SK-N-SH treated with all-trans-retinoic acid at 6 μM for 48 hours (cell line): ENCODE results near the gene NKRF.

Source experiments
- ATAC-seq: fragments of 200-7000 bp; cut with Tn5 transposase; 3 replicates; pipeline ENCODE4 v1.9.1; 2020; ENCODE audit warnings: mild to moderate bottlenecking, moderate library complexity
- ARNTL ChIP-seq: fragments of 450-650 bp; formaldehyde crosslinking; IDR thresholded peaks from 2 replicates; pipeline ENCODE4 v1.5.0; 2020; ENCODE audit warnings: low read depth, mild to moderate bottlenecking, moderate library complexity, borderline replicate concordance
- BACH2 ChIP-seq: fragments of 250-450 bp; sonication (Bioruptor Pico); IDR thresholded peaks from 2 replicates; pipeline ENCODE4 v1.9.0; 2021; ENCODE audit warnings: mild to moderate bottlenecking, borderline replicate concordance
- CSDC2 ChIP-seq: fragments of 250-450 bp; sonication (Bioruptor Pico); IDR thresholded peaks from 2 replicates; pipeline ENCODE4 v1.5.0; 2020; ENCODE audit warnings: mild to moderate bottlenecking, moderate library complexity
- ESRRG ChIP-seq: fragments of 250-450 bp; sonication (Bioruptor Pico); IDR thresholded peaks from 2 replicates; pipeline ENCODE4 v1.6.1; 2021; ENCODE audit warnings: mild to moderate bottlenecking
- OSR1 ChIP-seq: fragments of 250-450 bp; sonication (Bioruptor Pico); IDR thresholded peaks from 2 replicates; pipeline ENCODE4 v1.8.0; 2022; ENCODE audit warnings: moderate library complexity, mild to moderate bottlenecking, inconsistent platforms
- PPARA ChIP-seq: fragments of 250-450 bp; sonication (Bioruptor Pico); IDR thresholded peaks from 2 replicates; pipeline ENCODE4 v1.5.0; 2020; ENCODE audit warnings: mild to moderate bottlenecking, borderline replicate concordance
- RARB ChIP-seq: fragments of 250-450 bp; sonication (Bioruptor Pico); IDR thresholded peaks from 2 replicates; pipeline ENCODE4 v1.8.0; 2021; ENCODE audit warnings: mild to moderate bottlenecking, moderate library complexity
- SNAI2 ChIP-seq: fragments of 250-450 bp; sonication (Bioruptor Pico); IDR thresholded peaks from 2 replicates; pipeline ENCODE4 v1.5.0; 2020; ENCODE audit warnings: mild to moderate bottlenecking, moderate library complexity
- TCF4 ChIP-seq: fragments of 250-450 bp; sonication (Bioruptor Pico); IDR thresholded peaks from 2 replicates; pipeline ENCODE4 v1.8.0; 2021; ENCODE audit warnings: mild to moderate bottlenecking, moderate library complexity, borderline replicate concordance
- TOX ChIP-seq: fragments of 250-450 bp; sonication (Bioruptor Pico); IDR thresholded peaks from 2 replicates; pipeline ENCODE4 v1.8.0; 2021; ENCODE audit warnings: mild to moderate bottlenecking, moderate library complexity, borderline replicate concordance
- ZC3H10 ChIP-seq: fragments of 250-450 bp; sonication (Bioruptor Pico); IDR thresholded peaks from 2 replicates; pipeline ENCODE4 v1.5.1; 2021; ENCODE audit warnings: mild to moderate bottlenecking, moderate library complexity
- ZFP3 ChIP-seq: fragments of 250-450 bp; sonication (Bioruptor Pico); IDR thresholded peaks from 2 replicates; pipeline ENCODE4 v1.5.0; 2020; ENCODE audit warnings: mild to moderate bottlenecking, moderate library complexity
- ZFP30 ChIP-seq: fragments of 450-650 bp; formaldehyde crosslinking; IDR thresholded peaks from 2 replicates; pipeline ENCODE4 v1.5.0; 2022; ENCODE audit warnings: mild to moderate bottlenecking, moderate library complexity
- ZNF565 ChIP-seq: fragments of 450-650 bp; formaldehyde crosslinking; conservative IDR thresholded peaks from 2 replicates; pipeline ENCODE4 v1.5.0; 2020; ENCODE audit warnings: low read depth, mild to moderate bottlenecking, moderate library complexity
- ZNF8 ChIP-seq: fragments of 450-650 bp; formaldehyde crosslinking; IDR thresholded peaks from 2 replicates; pipeline ENCODE4 v1.5.0; 2020; ENCODE audit warnings: mild to moderate bottlenecking, moderate library complexity
- TF ChIP-seq, protein P1 (sequence below): fragments of 250-450 bp; sonication (Bioruptor Pico); IDR thresholded peaks from 2 replicates; pipeline ENCODE4 v1.5.0; 2020; ENCODE audit warnings: mild to moderate bottlenecking, moderate library complexity
- TF ChIP-seq, protein P2 (sequence below): fragments of 250-450 bp; sonication (Bioruptor Pico); IDR thresholded peaks from 2 replicates; pipeline ENCODE4 v1.8.0; 2021; ENCODE audit warnings: low read depth, mild to moderate bottlenecking, moderate library complexity, borderline replicate concordance
- TF ChIP-seq, protein P3 (sequence below): fragments of 250-450 bp; sonication (Bioruptor Pico); IDR thresholded peaks from 2 replicates; pipeline ENCODE4 v1.5.1; 2020; ENCODE audit warnings: low read depth, mild to moderate bottlenecking, moderate library complexity
- TF ChIP-seq, protein P4 (sequence below): fragments of 250-450 bp; sonication (Bioruptor Pico); IDR thresholded peaks from 2 replicates; pipeline ENCODE4 v1.5.1; 2021; ENCODE audit warnings: mild to moderate bottlenecking, moderate library complexity

NKRF gene

DNA sequence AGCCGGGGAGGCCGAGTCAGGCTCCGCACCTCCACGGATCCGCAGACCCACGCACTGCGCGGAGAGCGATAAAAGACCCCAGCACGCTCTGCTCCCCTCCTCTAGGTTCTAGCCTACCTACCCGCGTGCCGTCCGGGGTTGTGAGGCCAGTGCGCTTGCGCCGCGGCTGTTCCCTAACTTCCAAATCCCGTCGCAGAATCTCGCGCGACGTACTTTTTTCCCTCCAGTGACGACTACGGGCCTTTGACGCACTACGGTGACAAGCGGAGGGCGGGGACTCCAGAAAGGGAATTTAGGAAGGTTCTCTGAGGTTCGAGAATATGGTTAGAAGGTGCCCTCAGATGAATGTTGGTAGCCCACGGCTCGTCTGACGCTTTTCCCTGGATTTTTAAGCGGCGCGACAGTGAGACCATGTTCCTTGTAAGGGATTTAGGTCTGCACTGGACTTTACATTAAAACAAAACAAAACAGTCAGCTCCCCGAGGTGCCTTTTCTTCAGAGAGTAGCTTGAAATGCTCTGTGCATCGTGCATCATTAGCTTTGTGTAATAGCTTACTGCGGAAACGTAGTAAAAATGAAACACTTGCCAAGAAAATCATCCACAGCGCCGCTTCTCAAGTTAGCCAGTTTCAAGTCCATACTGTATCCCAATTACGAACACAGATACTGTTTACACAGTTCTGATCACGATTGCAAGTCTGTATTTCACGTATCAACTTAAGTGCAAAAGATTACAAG lies at the start of gene NKRF:
TSS of gene NKRF (minus strand) at position 145 of the 738 bp plus-strand sequence.
- ATAC-seq, result peak; percentile 83
- no peak for TF ChIP-seq ARNTL (CRISPR knock-in tag)
- TF ChIP-seq ZC3H10 (CRISPR knock-in tag), result no peak
- TF ChIP-seq BACH2 (CRISPR knock-in tag), result no peak
- TF ChIP-seq, protein P1, sequence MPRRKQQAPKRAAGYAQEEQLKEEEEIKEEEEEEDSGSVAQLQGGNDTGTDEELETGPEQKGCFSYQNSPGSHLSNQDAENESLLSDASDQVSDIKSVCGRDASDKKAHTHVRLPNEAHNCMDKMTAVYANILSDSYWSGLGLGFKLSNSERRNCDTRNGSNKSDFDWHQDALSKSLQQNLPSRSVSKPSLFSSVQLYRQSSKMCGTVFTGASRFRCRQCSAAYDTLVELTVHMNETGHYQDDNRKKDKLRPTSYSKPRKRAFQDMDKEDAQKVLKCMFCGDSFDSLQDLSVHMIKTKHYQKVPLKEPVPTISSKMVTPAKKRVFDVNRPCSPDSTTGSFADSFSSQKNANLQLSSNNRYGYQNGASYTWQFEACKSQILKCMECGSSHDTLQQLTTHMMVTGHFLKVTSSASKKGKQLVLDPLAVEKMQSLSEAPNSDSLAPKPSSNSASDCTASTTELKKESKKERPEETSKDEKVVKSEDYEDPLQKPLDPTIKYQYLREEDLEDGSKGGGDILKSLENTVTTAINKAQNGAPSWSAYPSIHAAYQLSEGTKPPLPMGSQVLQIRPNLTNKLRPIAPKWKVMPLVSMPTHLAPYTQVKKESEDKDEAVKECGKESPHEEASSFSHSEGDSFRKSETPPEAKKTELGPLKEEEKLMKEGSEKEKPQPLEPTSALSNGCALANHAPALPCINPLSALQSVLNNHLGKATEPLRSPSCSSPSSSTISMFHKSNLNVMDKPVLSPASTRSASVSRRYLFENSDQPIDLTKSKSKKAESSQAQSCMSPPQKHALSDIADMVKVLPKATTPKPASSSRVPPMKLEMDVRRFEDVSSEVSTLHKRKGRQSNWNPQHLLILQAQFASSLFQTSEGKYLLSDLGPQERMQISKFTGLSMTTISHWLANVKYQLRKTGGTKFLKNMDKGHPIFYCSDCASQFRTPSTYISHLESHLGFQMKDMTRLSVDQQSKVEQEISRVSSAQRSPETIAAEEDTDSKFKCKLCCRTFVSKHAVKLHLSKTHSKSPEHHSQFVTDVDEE, result no peak
- TF ChIP-seq CSDC2, result no peak
- no peak for TF ChIP-seq SNAI2

DNA sequence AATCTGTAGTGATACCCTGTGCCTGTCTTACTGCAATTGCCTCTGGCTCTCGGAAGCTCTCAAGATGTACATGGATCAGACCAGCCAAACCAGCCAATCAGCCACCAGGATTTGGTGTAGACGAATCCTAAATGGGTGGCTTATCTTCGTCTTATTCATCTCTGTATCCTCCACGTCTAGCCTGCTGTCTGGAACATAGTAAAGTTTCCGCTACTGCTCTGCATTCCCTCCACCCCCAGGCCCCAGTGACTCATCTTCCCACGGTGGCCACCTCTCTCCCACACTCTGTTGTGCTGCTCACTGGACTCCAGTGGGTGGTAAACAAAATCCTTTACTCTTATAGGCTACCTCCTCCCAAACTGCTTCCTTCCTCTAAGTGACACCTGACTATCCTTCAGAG lies 48.9 kb upstream of the NKRF start:
- TF ChIP-seq ZFP3, result no peak
- TF ChIP-seq, protein P2, sequence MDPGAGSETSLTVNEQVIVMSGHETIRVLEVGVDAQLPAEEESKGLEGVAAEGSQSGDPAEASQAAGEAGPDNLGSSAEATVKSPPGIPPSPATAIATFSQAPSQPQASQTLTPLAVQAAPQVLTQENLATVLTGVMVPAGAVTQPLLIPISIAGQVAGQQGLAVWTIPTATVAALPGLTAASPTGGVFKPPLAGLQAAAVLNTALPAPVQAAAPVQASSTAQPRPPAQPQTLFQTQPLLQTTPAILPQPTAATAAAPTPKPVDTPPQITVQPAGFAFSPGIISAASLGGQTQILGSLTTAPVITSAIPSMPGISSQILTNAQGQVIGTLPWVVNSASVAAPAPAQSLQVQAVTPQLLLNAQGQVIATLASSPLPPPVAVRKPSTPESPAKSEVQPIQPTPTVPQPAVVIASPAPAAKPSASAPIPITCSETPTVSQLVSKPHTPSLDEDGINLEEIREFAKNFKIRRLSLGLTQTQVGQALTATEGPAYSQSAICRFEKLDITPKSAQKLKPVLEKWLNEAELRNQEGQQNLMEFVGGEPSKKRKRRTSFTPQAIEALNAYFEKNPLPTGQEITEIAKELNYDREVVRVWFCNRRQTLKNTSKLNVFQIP, result no peak
- no peak for TF ChIP-seq ESRRG (CRISPR knock-in tag)
- TF ChIP-seq, protein P3, sequence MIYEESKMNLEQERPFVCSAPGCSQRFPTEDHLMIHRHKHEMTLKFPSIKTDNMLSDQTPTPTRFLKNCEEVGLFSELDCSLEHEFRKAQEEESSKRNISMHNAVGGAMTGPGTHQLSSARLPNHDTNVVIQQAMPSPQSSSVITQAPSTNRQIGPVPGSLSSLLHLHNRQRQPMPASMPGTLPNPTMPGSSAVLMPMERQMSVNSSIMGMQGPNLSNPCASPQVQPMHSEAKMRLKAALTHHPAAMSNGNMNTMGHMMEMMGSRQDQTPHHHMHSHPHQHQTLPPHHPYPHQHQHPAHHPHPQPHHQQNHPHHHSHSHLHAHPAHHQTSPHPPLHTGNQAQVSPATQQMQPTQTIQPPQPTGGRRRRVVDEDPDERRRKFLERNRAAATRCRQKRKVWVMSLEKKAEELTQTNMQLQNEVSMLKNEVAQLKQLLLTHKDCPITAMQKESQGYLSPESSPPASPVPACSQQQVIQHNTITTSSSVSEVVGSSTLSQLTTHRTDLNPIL (CRISPR knock-in tag), result no peak
- no peak for TF ChIP-seq OSR1 (CRISPR knock-in tag)
- TF ChIP-seq ARNTL (CRISPR knock-in tag), result no peak
- no peak for TF ChIP-seq PPARA (CRISPR knock-in tag)
- TF ChIP-seq TOX (CRISPR knock-in tag), result no peak
- TF ChIP-seq BACH2 (CRISPR knock-in tag), result no peak
- TF ChIP-seq RARB, result no peak
- TF ChIP-seq SNAI2, result no peak
- TF ChIP-seq, protein P4, sequence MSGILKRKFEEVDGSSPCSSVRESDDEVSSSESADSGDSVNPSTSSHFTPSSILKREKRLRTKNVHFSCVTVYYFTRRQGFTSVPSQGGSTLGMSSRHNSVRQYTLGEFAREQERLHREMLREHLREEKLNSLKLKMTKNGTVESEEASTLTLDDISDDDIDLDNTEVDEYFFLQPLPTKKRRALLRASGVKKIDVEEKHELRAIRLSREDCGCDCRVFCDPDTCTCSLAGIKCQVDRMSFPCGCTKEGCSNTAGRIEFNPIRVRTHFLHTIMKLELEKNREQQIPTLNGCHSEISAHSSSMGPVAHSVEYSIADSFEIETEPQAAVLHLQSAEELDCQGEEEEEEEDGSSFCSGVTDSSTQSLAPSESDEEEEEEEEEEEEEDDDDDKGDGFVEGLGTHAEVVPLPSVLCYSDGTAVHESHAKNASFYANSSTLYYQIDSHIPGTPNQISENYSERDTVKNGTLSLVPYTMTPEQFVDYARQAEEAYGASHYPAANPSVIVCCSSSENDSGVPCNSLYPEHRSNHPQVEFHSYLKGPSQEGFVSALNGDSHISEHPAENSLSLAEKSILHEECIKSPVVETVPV (CRISPR knock-in tag), result no peak
- no peak for TF ChIP-seq ZFP30
- no peak for TF ChIP-seq TCF4 (CRISPR knock-in tag)
- no peak for TF ChIP-seq ZNF8 (CRISPR knock-in tag)
- no peak for TF ChIP-seq CSDC2
- TF ChIP-seq, protein P1, result no peak
- peak; percentile 88 for ATAC-seq

DNA sequence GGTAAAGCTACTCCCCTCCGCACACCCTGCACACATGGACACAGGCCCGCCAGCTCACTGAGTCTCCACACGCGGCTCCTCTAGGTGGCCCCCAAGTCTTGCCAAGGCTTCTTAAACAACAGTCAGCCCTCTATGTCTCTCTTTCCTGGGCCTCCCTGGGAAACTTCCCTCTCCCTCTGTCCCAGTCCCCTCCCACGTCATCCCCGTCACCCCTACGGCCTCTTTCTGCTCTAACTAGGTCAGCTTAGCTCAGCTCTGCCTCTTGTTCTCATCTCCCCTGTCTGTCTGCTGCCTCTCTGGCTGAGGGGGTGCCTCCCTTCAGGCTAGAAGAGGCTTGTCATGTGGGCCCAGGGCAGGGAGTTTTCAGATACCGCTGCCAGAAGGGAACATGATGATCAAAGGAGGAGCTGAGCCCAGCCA lies 47.9 kb upstream of the NKRF start:
- TF ChIP-seq OSR1 (CRISPR knock-in tag) (no peak), RARB (no peak), ZNF565 (no peak), SNAI2 (no peak), BACH2 (CRISPR knock-in tag) (no peak), ZFP3 (no peak), TOX (CRISPR knock-in tag) (no peak), ZFP30 (no peak), TCF4 (CRISPR knock-in tag) (no peak), ZNF8 (CRISPR knock-in tag) (no peak)
- TF ChIP-seq, protein P2, result no peak
- TF ChIP-seq, protein P1, result no peak
- ATAC-seq, result peak; percentile 48; the same call in 2 of the 3 replicates
